ENCODE results near the gene MRC2. TPM values are rescaled to one million over a fixed set of nuclear protein-coding genes. Genes with fewer than 3 reads are reported as not detected.
"Not testable (repeated sequence)": the region's sequence is repeated elsewhere in the genome, so short reads cannot be mapped to it uniquely, and the experiment has no call there.

The MRC2 gene
- total RNA-seq, 4 donors from 2014 or later = 51.9 to 117 (median 78.0) TPM

- 60 to 77% methylated on average over 26 to 27 of the region's 27 CpGs for WGBS, 2 donors
- H3K36me3 ChIP-seq = no peaks in the 10 kb centered on the region
- H3K4me1 ChIP-seq = peaks cover 0 to 31% (median 0%) of the 10 kb centered on the region in 4 donors
- no peaks in the 10 kb centered on the region for H3K27me3 ChIP-seq
- no peak overlapping the region for H3K27ac ChIP-seq
- DNase-seq (ENCODE audit: low spot score in 2 of 2) = no peak
- TF ChIP-seq POLR2A (IDR thresholded peaks at IDR 0.05) (no peak), CTCF (IDR thresholded peaks at IDR 0.05) (no peak), EP300 (IDR thresholded peaks at IDR 0.05) (no peak)
- H3K9me3 ChIP-seq = no peaks in the 10 kb centered on the region
- H3K4me3 ChIP-seq = no peak overlapping the region
Observed at GRCh38 chr17:62696726-62697490, 69.4 kb downstream of the MRC2 start.

GRCh38 chr17:62698459-62698858 is 71.0 kb downstream of the MRC2 start:
- H3K27me3 ChIP-seq; H3K4me3 ChIP-seq; DNase-seq (ENCODE audit: low spot score in 2 of 2); H3K27ac ChIP-seq; H3K9me3 ChIP-seq; H3K36me3 ChIP-seq: not testable (repeated sequence)
- WGBS, 2 donors = 78 to 80% methylated on average over 7 to 11 of the region's 11 CpGs
- peaks cover 0 to 32% (median 3%) of the 10 kb centered on the region in 4 donors for H3K4me1 ChIP-seq

GRCh38 chr17:62700964-62701705 is 73.7 kb downstream of the MRC2 start:
- Histone ChIP-seq H3K36me3 (no peaks in the 10 kb centered on the region), H3K27ac (no peak overlapping the region), H3K4me1 (peaks cover 0 to 37% (median 5%) of the 10 kb centered on the region in 4 donors), H3K27me3 (no peaks in the 10 kb centered on the region), H3K4me3 (no peak overlapping the region), H3K9me3 (no peaks in the 10 kb centered on the region)
- whole genome bisulfite sequencing, 2 donors = 72 to 74% methylated on average over 12 of the region's 12 CpGs
- TF ChIP-seq POLR2A (IDR thresholded peaks at IDR 0.05) (no peak), EP300 (IDR thresholded peaks at IDR 0.05) (no peak), CTCF (IDR thresholded peaks at IDR 0.05) (no peak)
- DNase-seq (ENCODE audit: low spot score in 2 of 2) = no peak

- Histone ChIP-seq H3K36me3 (no peaks in the 10 kb centered on the region), H3K27ac (no peak overlapping the region), H3K27me3 (no peaks in the 10 kb centered on the region), H3K4me3 (no peak overlapping the region), H3K9me3 (no peaks in the 10 kb centered on the region), H3K4me1 (peaks cover 0 to 42% (median 8%) of the 10 kb centered on the region in 4 donors)
- TF ChIP-seq CTCF (IDR thresholded peaks at IDR 0.05) (no peak), EP300 (IDR thresholded peaks at IDR 0.05) (no peak), POLR2A (IDR thresholded peaks at IDR 0.05) (no peak)
- DNase-seq (ENCODE audit: low spot score in 2 of 2) = no peak
- WGBS, 2 donors = 72 to 84% methylated on average over 6 to 8 of the region's 8 CpGs
Observed at GRCh38 chr17:62701706-62702085, 74.2 kb downstream of the MRC2 start.

- Histone ChIP-seq H3K27ac (no peak overlapping the region), H3K4me3 (no peak overlapping the region), H3K9me3 (no peaks in the 10 kb centered on the region), H3K4me1 (peaks cover 0 to 45% (median 13%) of the 10 kb centered on the region in 4 donors), H3K36me3 (no peaks in the 10 kb centered on the region), H3K27me3 (no peaks in the 10 kb centered on the region)
- no peak for DNase-seq (ENCODE audit: low spot score in 2 of 2)
- 81 to 82% methylated on average over 4 to 6 of the region's 6 CpGs for WGBS, 2 donors
- TF ChIP-seq EP300 (IDR thresholded peaks at IDR 0.05) = no peak
- TF ChIP-seq CTCF (IDR thresholded peaks at IDR 0.05) = no peak
- TF ChIP-seq POLR2A (IDR thresholded peaks at IDR 0.05) = no peak
Observed at GRCh38 chr17:62702746-62703260, 75.3 kb downstream of the MRC2 start.

All from tibial nerve (tissue), 4 donors.